ENCODE data around the gene CLDN16. TPM values are rescaled to one million over a fixed set of nuclear protein-coding genes. Genes with fewer than 3 reads are reported as not detected.

Gene CLDN16
- 0.20 TPM in 1 of 3 replicates, not detected in the others for total RNA-seq
- long read RNA-seq: 0 reads

GRCh38 chr3:190387578-190388213 lies at the start of gene CLDN16:
TSS of gene CLDN16 (plus strand) at chr3:190388163. CDS start at chr3:190388330, 167 bp downstream.
- no peak for TF ChIP-seq CTCF (IDR thresholded peaks at IDR 0.05)
- Mint-ChIP-seq H3K27me3 (ENCODE audit: low read depth) (no peaks in the 10 kb centered on the region), H3K27ac (ENCODE audit: unreplicated experiment) (peak within 1 kb of the TSS; percentile 91), H3K4me1 (ENCODE audit: low read depth) (peaks cover 38% of the 10 kb centered on the region), H3K4me3 (ENCODE audit: unreplicated experiment) (no peak within 1 kb of the TSS), H3K9me3 (ENCODE audit: low read depth) (no peaks in the 10 kb centered on the region), H3K36me3 (ENCODE audit: low read depth) (no peaks in the 10 kb centered on the region)
- no peak for DNase-seq (ENCODE audit: low spot score)

- peaks cover 4% of the 10 kb centered on the region for H3K36me3 Mint-ChIP-seq (ENCODE audit: low read depth)
- peaks cover 21% of the 10 kb centered on the region for H3K9me3 Mint-ChIP-seq (ENCODE audit: low read depth)
- no peak overlapping the region for H3K4me3 Mint-ChIP-seq (ENCODE audit: unreplicated experiment)
- DNase-seq (ENCODE audit: low spot score): no peak
- no peaks in the 10 kb centered on the region for H3K27me3 Mint-ChIP-seq (ENCODE audit: low read depth)
- H3K4me1 Mint-ChIP-seq (ENCODE audit: low read depth): peaks cover 11% of the 10 kb centered on the region
- TF ChIP-seq CTCF (IDR thresholded peaks at IDR 0.05): no peak
- H3K27ac Mint-ChIP-seq (ENCODE audit: unreplicated experiment): no peak overlapping the region
Measured at GRCh38 chr3:190338717-190339116, 49.2 kb upstream of the CLDN16 start.

- Mint-ChIP-seq H3K27me3 (ENCODE audit: low read depth) (no peaks in the 10 kb centered on the region), H3K36me3 (ENCODE audit: low read depth) (peaks cover 4% of the 10 kb centered on the region), H3K9me3 (ENCODE audit: low read depth) (peaks cover 21% of the 10 kb centered on the region), H3K4me1 (ENCODE audit: low read depth) (peaks cover 11% of the 10 kb centered on the region), H3K4me3 (ENCODE audit: unreplicated experiment) (no peak overlapping the region), H3K27ac (ENCODE audit: unreplicated experiment) (no peak overlapping the region)
- peak; percentile 35 for TF ChIP-seq CTCF (IDR thresholded peaks at IDR 0.05)
- no peak for DNase-seq (ENCODE audit: low spot score)
Measured at GRCh38 chr3:190339130-190339529, 48.8 kb upstream of the CLDN16 start.

- no peaks in the 10 kb centered on the region for H3K27me3 Mint-ChIP-seq (ENCODE audit: low read depth)
- no peak overlapping the region for H3K4me3 Mint-ChIP-seq (ENCODE audit: unreplicated experiment)
- peaks cover 17% of the 10 kb centered on the region for H3K4me1 Mint-ChIP-seq (ENCODE audit: low read depth)
- H3K9me3 Mint-ChIP-seq (ENCODE audit: low read depth): peaks cover 21% of the 10 kb centered on the region
- DNase-seq (ENCODE audit: low spot score): no peak
- H3K27ac Mint-ChIP-seq (ENCODE audit: unreplicated experiment): no peak overlapping the region
- TF ChIP-seq CTCF (IDR thresholded peaks at IDR 0.05): no peak
- H3K36me3 Mint-ChIP-seq (ENCODE audit: low read depth): peaks cover 4% of the 10 kb centered on the region
Measured at GRCh38 chr3:190340071-190340470, 47.9 kb upstream of the CLDN16 start.

- H3K36me3 Mint-ChIP-seq (ENCODE audit: low read depth): peaks cover 3% of the 10 kb centered on the region
- H3K9me3 Mint-ChIP-seq (ENCODE audit: low read depth): peaks cover 18% of the 10 kb centered on the region
- peaks cover 23% of the 10 kb centered on the region for H3K4me1 Mint-ChIP-seq (ENCODE audit: low read depth)
- H3K27me3 Mint-ChIP-seq (ENCODE audit: low read depth): no peaks in the 10 kb centered on the region
- no peak for DNase-seq (ENCODE audit: low spot score)
- no peak for TF ChIP-seq CTCF (IDR thresholded peaks at IDR 0.05)
- H3K4me3 Mint-ChIP-seq (ENCODE audit: unreplicated experiment): no peak overlapping the region
- peak overlapping the region; percentile 78 for H3K27ac Mint-ChIP-seq (ENCODE audit: unreplicated experiment)
Measured at GRCh38 chr3:190345027-190345821, 42.7 kb upstream of the CLDN16 start.

Measured in chondrocyte (in vitro differentiated cells).